ENCODE measurements around the gene GK. TPM values are rescaled to one million over a fixed set of nuclear protein-coding genes. Genes with fewer than 3 reads are reported as not detected.

The GK gene
- polyA plus RNA-seq, 1 donor (not counting 4 experiments of a cell fraction or from before 2014, with no cell fraction given): 2.0 TPM

DNA sequence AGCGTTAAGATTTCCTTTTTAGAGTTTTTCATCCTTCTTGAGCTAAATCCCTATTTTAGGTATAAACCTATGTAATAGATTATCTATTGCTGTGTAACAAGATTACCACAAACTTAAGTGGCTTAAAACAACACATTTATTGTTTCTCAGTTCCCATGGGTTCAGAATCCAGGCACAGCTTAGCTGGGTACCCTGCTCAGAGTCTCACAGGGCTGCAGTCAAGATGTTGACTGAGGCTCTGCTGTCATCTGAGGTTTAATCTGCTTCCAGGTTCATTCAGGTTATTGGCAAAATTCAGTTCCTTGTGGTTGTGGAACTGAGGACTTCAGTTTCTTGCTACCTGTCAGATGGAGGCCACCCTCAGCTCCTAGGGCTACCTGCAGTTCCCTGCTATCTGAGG is 60.9 kb downstream of the GK start:
- H3K4me3 ChIP-seq (ENCODE audit: control insufficient read depth in 2 of 3, extremely low read depth in 1 of 3, insufficient read depth in 2 of 3, low read depth in 1 of 3, low read length in 3 of 3): no peak overlapping the region

DNA sequence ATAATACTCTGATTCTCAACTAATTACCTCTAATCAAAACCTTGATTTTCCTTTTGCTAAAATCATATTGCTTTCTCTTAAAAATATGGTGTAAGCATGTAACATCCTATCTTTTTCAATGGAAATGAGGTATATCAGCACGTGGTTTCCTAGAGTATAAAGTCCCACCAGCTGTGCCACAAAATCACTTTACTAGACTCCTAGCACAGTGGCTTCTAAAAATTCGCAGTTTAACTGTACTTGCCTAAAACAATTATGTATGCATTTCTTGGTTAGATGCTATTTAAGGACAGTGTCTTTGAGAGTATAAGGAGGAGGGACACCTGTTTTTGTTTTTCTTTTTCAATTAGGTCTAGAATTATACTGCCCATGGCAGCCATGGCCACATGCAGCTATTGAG is 62.8 kb downstream of the GK start:
- H3K27ac ChIP-seq (ENCODE audit: control insufficient read depth, insufficient read depth, low read length): no peak overlapping the region
- no peak for DNase-seq (ENCODE audit: low read depth, low spot score)
- no peak for FAIRE-seq
- H3K9ac ChIP-seq (ENCODE audit: control insufficient read depth, extremely low read depth, insufficient read depth, low read length): no peak overlapping the region
- H3K79me2 ChIP-seq (ENCODE audit: control insufficient read depth, insufficient read depth, low read length): no peaks in the 10 kb centered on the region
- H2AFZ ChIP-seq (ENCODE audit: control insufficient read depth, low read length): no peak overlapping the region
- no peaks in the 10 kb centered on the region for H3K36me3 ChIP-seq (ENCODE audit: control insufficient read depth in 2 of 2, extremely low read depth in 1 of 2, insufficient read depth in 2 of 2, low read length in 2 of 2)
- no peaks in the 10 kb centered on the region for H3K27me3 ChIP-seq (ENCODE audit: control insufficient read depth, extremely low read depth, insufficient read depth, low read length)
- no peak overlapping the region for H3K4me2 ChIP-seq (ENCODE audit: control insufficient read depth, extremely low read depth, insufficient read depth, low read depth, low read length)
- no peak overlapping the region for H3K4me3 ChIP-seq (ENCODE audit: control insufficient read depth in 2 of 3, extremely low read depth in 1 of 3, insufficient read depth in 2 of 3, low read depth in 1 of 3, low read length in 3 of 3)
- no peaks in the 10 kb centered on the region for H3K9me1 ChIP-seq (ENCODE audit: control insufficient read depth, extremely low read depth, insufficient read depth, low read length)
- dilution Hi-C loops (cut with MboI; ENCODE audit: extremely low pct_ligation_motif_present, low sequenced_read_pairs): no loop called here
- no peaks in the 10 kb centered on the region for H4K20me1 ChIP-seq (ENCODE audit: control insufficient read depth, extremely low read depth, insufficient read depth, low read length)
- no peaks in the 10 kb centered on the region for H3K9me3 ChIP-seq (ENCODE audit: control insufficient read depth, low read depth, low read length)
- H3K4me1 ChIP-seq (ENCODE audit: control insufficient read depth, extremely low read depth, insufficient read depth, low read length): no peaks in the 10 kb centered on the region
- TF ChIP-seq EZH2 (IDR thresholded peaks at IDR 0.05; ENCODE audit: low read length) (no peak), CTCF (optimal IDR thresholded peaks at IDR 0.05 in 1 of 3, IDR thresholded peaks at IDR 0.05 in 1 of 3, conservative IDR thresholded peaks at IDR 0.05 in 1 of 3; ENCODE audit: extremely low read depth in 1 of 3, insufficient read depth in 2 of 3, low read length in 3 of 3) (no peak)

More for the DNA sequence above, 60.9 kb downstream of the GK start:
- Histone ChIP-seq H3K27me3 (ENCODE audit: control insufficient read depth, extremely low read depth, insufficient read depth, low read length) (no peaks in the 10 kb centered on the region), H3K9me1 (ENCODE audit: control insufficient read depth, extremely low read depth, insufficient read depth, low read length) (no peaks in the 10 kb centered on the region), H3K4me1 (ENCODE audit: control insufficient read depth, extremely low read depth, insufficient read depth, low read length) (no peaks in the 10 kb centered on the region), H3K27ac (ENCODE audit: control insufficient read depth, insufficient read depth, low read length) (no peak overlapping the region), H3K4me2 (ENCODE audit: control insufficient read depth, extremely low read depth, insufficient read depth, low read depth, low read length) (no peak overlapping the region), H2AFZ (ENCODE audit: control insufficient read depth, low read length) (no peak overlapping the region), H4K20me1 (ENCODE audit: control insufficient read depth, extremely low read depth, insufficient read depth, low read length) (no peaks in the 10 kb centered on the region), H3K36me3 (ENCODE audit: control insufficient read depth in 2 of 2, extremely low read depth in 1 of 2, insufficient read depth in 2 of 2, low read length in 2 of 2) (no peaks in the 10 kb centered on the region), H3K9ac (ENCODE audit: control insufficient read depth, extremely low read depth, insufficient read depth, low read length) (no peak overlapping the region), H3K79me2 (ENCODE audit: control insufficient read depth, insufficient read depth, low read length) (no peaks in the 10 kb centered on the region), H3K9me3 (ENCODE audit: control insufficient read depth, low read depth, low read length) (no peaks in the 10 kb centered on the region)
- FAIRE-seq (no peak), DNase-seq (ENCODE audit: low read depth, low spot score) (no peak)
- TF ChIP-seq EZH2 (IDR thresholded peaks at IDR 0.05; ENCODE audit: low read length): no peak
- TF ChIP-seq CTCF (optimal IDR thresholded peaks at IDR 0.05 in 1 of 3, IDR thresholded peaks at IDR 0.05 in 1 of 3, conservative IDR thresholded peaks at IDR 0.05 in 1 of 3; ENCODE audit: extremely low read depth in 1 of 3, insufficient read depth in 2 of 3, low read length in 3 of 3): no peak
- dilution Hi-C loops (cut with MboI; ENCODE audit: extremely low pct_ligation_motif_present, low sequenced_read_pairs): no loop called here

All from keratinocyte (primary cell).